GM19452 (cell line): Measurements from ENCODE around the gene KRT8.
"Not testable (repeated sequence)": the region's sequence is repeated elsewhere in the genome, so short reads cannot be mapped to it uniquely, and the experiment has no call there.

Experiments used
- ATAC-seq: cut with Tn5 transposase; IDR thresholded peaks from one replicate; pipeline ENCODE4 v1.9.1; 2021; ENCODE audit not compliant: unreplicated experiment

Gene KRT8

DNA sequence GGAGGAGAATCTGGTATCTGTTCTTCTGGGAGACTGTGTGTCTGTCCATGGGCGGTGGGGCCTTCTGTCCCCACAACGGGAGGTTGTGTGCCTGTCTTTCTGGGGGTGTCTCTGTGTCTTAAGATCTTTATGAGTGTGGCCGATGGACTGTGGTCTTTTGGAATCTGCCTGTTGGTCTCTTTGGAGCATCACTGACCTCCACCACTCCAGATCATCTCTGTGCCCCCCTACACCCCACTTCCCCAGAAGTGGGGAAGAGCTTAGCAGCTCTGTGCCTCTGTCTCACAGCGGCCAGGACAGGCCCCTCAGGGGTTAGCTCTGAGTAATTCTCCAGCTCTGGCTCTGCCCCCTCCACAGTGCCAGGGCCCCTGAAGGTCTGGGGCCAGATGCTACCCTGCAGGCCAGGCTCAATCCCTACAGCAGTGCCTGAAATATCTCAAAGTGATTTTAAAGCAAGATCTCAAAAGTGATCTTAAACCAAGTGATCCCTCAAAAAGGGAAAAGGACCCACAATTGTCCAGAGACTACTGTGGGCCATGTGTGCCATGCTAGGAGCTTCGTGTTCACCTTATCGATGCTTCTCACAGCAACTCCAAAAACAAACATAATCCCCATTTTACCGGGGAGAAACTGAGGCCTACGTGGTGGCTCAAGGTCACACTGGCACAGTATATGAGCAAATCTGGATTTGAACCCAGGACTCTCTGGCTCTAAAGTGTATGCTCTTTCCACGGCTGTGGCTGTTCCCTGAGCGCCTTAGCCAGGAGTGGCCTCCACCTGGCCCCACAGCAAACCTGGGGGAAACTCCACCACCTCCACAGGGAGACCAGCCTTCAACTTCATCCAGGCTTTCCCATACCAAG lies 30.1 kb downstream of the KRT8 start:
- no peak for ATAC-seq

DNA sequence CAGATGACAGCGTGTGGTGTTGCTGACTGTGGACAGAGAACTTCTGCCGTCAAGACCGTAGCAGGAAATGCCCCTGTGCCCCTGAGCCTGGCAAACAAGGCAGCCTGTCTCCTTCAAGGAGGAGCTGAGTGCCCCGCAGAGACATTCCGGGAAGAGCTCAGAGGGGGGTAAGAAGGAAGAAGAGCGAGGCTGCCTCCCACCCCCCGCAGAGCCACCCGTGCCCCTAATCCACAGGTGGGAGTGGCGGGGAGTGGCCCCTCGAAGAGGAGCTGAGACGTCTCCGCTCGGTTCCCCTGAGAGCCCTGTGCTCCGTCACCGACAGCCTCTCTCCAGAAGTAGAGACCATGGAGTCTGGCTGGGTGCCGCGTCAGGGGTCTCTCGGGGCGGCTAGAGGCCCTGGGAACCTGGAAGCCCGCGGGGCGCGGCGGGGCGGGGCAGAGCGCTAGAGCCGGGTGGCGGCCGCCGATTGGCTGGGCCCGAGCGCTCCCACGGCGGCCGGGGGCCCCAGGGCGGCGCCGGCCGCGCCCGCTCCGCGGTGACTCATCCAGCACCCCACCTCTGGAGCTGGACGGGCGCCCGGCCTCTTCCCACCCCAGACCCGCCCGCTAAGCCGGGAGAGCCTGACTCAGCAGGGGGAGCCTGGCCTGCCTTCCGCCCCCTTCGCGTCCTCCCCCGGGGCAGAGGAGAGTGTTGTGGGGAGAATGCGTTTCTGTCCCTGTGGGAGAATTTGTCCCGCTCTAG lies 30.9 kb downstream of the KRT8 start:
- no peak for ATAC-seq

DNA sequence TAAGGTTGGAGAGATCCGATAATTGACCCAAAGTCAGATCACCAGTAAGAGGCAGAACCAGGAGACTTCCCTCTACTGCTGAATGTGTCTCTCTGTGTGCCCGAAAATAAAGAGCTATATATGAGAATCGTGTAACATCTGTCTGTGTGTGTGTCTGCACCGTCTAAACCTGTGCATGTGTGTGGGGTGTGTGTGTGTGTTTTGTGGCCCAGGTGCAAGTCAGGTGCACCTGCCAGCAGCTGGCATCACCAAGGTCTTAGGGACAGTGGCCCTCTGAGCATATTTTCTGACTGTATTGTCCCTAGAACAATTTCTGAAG lies 31.4 kb downstream of the KRT8 start:
- no peak for ATAC-seq

DNA sequence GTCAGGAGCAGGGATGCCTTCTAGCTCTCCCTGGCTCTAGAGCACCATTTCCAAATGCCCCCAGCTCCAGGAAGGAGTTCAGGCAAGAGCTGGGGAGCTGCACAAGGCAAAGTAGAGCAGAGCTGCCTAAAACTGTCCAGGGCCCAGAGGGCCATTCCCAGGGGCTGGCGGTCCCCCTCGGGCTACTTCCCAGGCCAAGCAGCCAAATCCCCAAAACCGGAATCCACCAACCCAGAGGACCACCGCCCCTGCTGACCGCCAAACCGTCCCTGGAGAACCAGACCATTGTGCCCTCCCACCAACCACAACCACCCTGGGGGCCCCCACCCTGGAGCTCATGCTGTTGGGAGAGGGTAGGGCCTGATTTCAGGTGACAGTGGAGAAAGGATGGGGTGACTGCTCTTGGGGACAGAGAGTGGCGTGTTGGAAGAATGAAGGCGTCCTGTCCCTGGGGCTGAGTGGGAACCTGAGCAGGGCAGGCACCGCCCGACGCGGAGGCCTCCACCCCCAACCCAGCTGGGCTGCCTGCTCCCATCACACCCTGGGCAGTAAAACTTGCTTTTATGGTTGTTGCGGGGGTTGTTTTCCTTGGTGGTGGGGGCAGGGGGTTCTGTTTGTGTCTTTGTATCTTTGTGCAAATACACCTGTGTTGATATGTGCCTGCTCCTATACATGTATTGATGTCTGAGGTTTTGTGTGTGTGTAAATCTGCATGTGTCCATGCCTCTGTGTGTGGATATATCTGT lies 32.1 kb downstream of the KRT8 start:
- no peak for ATAC-seq

DNA sequence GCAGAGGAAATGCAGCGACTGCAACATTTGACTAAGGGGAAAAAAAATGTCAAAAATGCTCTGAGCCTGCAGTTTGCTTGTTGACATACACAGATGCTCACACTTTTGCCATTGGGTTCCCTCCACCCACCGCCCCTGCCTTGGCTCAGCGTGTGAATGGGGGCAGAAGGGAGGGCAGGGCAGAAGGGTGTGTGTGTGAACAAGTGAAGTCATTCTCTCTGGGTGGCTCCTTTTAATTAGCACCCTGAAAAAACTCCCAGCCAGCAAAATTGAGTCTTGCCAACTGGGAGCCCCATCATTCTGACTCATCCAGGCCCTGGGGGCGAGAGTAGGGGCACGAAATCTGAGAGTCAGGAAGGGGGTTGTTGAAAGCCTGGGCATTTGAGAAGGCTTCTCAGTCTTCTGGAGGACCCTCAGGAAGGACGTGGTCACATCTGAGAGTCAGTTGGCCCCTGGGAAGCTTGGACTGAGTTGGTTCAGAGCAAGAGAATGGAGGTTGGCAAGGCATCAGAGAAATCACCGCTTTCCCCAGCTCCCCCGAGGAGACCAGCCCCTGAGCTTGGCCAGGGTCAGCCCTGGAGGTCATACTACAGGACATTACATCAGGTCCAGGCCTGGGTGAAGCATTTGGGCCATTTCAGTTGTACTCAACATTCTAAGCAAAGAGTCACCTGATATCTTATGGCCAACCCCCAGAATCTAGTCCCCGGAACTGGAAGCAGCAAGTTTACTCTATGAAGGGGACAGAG lies 33.4 kb downstream of the KRT8 start:
- no peak for ATAC-seq

DNA sequence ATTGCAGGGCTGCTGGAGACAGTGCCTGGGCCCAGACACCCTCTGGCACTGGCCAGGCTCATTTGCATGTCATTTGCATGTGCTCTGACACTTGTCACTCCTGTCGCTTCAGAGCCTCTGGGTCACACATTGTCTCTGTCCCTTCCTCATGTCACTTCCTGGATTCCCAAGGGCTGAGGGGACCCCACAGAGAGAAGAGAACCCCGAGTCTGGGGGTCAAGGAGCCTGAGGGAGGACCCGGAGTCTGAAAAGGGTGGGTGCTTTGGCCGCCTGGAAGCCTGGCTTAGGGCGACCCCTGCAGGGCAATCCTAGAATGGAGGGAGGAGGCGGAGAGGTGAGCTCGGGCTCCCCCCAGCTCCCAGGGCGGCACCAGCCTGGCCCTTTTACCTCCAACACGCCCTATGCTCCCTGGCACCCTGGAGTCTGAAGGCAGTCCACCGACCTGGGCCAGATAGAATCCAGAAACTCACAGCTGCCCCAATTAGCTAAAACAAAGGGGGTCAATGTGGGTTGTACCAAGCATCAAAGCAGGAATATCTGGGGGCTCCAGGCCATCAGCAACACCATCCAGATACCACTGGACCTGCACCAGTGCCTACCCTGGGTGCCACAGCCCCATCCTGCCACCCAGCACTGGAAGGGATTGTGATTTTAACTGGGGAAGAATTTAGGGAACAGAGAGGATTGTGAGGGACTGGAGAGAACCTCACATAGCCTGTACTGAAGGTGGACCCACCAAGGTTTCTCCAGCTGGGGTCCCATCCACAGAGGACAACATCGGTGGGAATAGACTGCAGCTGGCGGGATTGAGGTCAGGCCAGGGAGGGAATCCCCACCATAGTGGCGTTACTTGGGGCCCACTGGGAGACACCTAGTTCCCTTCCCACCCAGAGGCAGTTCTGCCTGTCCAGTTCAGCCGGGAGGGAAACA lies 34.2 kb downstream of the KRT8 start:
- peak; percentile 68 for ATAC-seq

DNA sequence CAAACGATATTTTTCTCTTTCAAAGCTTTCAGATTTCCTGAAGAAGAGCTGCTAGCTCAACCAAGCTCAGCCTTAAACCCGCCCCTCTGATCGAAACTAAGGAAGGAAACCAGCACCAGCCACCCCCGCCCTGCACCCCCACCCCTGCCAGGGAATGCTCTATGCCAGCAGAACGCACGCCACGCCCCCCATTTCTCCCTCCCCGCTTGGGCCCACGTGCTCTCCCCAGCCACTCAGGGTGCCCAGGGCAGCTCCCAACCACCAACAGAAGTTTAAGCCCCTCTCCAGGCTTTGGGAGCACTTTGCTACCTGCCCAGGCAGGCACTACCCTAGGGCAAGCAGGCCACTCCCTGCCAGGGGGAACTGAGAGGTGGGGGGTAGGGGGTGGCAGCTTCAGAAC lies 37.2 kb downstream of the KRT8 start:
- no peak for ATAC-seq

DNA sequence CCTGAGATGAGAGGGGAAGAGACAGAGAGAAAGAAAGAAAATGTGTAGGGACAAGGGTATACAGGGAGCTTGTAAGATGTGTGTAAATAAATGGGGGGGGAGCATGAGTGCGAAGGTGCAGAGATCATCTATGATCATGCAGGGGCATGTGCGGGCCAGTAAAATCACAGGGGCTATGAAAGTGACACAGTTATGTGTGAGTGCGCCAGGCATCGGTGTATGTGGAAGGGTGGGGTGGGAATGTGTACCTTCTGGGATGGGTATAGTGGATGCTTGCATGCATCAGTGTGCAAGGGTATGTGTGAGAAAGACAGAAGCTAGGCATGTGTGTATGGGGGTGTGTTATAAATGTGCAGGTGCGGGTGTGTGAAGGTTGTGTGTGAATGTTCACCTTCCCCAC lies 37.7 kb downstream of the KRT8 start:
- ATAC-seq = no peak

DNA sequence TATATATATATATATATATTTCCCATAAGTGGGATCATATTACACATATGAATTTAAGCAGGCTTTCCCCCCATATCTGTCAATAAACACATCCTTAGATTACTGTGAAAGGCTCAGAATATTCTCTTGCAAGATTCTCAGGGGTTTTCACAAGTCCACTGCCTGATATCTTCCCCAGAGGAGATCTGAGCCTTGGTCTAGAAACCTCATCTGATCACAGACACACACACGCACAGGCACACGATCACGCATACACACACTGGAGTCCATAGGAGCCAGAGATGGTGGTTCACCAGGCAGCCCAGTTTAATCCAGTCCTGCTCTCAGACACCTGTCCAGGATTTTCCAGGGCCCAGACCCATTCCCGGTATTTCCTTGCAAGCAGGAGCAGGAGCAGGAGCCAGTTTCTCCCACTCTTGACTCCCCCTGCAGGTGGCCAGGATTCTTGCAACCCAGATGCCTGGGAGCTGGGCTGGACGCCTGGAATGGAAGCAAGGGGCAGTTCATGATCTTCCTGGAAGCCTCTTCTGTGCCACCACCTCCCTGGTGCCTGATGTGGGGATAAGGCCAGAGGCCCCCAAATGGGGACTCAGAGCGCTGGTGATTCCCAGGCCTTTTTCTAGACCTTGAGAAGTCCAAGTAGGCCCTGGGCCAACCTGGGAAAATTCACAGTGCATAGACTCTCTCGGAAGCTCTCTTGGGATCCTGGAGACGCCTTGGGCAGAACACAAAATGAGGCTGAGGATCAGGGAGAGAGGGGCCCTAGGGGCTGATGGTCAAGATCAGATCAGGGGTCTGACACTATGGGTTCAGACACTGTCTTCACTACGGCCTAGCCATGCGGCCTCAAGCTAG lies 39.6 kb downstream of the KRT8 start:
- no peak for ATAC-seq

DNA sequence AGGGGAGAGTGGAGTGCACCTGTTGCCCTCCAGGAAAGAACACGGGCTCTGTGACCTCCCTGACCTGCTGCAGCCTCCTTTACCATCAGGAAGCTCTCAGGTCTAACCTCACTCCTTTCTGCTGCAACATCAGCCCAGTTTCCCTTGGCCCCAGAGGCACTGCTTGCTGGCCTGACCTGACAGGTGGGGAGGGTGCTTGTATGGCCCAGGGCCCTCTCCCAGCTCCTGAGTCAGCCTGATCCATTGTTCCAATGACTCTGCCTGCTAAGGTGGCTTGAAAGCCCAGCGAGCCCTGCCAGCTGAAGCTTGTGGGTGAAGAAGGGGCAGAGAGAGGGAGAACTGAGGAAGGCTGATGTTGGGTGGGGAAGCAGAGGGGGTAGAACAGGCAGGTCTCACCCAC lies 42.9 kb downstream of the KRT8 start:
- no peak for ATAC-seq

DNA sequence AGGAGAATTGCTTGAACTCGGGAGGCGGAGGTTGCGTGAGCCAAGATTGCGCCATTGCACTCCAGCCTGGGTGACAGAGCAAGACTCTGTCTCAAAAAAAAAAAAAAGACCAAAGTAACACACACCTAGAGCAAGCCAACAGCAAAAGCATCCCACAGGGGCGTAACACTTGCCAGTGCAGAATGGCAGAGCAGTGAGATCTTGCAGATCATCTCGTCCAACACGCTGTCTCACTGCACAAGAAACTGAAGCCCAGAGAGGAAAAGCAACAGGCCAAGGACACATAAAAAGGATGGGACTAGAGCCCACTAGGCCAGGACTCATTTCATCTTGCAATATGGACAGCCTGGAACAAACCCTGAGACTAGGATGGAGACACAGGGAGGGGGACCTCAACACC lies 43.4 kb downstream of the KRT8 start:
- no peak for ATAC-seq

DNA sequence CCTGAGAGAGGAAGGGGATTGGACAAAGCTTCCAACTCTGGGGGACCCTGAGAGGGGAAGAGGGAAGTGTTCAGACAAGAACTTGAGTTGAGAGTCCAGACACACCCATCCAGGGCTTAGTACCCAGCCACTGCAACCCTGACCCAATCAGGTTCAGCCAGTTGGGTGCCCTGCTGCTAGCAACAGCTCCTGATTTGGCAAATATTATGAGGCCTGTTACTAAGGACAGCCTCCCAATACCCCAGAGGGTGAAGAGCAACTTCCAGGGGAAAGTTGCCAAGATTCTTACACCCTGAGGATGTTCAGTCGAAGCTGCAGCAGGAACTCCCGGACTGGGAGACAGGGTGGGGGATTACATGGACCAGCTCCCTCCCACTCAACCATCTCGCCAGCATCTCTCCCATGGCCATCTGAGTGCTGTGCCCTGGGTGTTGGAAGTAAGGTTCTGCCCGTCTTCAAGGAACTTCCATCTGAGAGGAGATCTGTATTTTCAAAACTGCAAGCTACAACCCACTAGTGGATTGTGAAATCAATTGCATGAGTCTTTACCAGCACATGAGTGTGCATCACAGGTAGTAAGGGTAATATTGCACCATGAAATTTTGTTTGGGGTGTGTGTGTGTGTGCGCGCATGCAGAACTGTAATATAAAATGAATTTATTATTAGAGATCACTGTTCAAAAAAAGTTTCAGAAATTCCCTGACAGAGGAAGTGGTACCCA lies 44.6 kb downstream of the KRT8 start:
- no peak for ATAC-seq

DNA sequence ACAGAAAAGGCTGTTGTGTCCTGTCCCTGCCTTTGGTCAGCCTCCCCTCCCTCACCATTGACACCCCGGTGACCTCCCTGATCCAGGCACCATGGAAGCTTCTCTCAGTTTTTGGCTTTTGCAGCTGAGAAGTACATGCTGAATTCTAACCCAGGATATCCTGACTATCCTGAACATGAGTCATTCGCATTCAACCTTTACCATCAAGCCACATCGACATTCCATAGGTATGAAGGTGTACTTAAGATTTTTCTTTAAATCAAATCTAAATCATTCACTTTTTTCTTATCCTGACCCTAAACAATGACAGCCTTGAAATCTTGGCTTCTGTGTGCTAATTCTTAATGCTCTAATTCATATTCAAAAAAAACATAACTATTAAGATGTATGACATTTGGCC lies 47.4 kb downstream of the KRT8 start:
- ATAC-seq = no peak

DNA sequence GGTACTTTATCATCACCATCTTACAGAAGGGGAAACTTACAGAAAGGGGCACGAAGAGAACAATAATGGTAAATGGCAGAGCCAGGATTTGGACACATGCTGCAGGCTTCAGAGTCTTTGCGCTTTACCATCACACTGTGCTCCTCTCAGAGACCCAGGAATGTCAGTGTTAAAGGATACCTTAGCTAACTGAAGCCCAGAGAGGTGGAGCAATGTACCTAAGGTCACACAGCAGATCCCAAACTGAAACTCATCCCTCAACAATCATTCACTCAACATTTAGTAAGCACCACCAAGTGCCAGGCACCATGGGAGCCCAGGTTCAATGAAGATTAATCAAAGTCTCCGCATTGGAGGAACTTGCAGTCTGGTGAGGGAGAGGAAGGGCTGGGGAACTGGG lies 48.1 kb downstream of the KRT8 start:
- no peak for ATAC-seq

DNA sequence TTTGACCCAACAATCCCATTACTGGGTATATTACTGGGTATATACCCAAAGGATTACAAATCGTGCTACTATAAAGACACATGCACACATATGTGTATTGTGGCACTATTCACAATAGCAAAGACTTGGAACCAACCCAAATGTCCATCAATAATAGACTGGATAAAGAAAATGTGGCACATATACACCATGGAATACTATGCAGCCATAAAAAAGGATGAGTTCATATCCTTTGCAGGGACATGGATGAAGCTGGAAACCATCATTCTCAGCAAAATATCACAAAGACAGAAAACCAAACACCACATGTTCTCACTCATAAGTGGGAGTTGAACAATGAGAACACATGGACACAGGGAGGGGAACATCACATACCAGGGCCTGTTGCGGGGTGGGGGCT lies 48.8 kb downstream of the KRT8 start:
- ATAC-seq = not testable (repeated sequence)

DNA sequence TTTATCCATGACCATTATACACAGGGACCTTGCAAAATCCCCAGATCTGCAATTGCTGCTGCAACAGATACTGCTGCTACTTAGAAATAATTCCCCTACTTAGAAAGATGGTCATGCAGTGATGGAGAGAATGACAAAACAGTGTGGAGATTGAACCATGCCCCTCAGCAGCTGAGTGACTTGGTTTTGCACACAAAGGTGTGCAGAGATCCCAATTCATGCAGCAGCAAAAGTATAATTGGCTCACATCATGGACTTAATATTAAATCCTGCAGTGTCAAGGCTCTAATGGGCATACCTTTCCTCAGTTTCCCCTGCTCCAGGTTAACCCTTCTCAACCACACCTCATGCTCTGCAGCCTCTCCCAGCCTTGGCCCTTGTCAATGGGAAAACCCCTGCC lies 53.1 kb downstream of the KRT8 start:
- ATAC-seq = no peak

DNA sequence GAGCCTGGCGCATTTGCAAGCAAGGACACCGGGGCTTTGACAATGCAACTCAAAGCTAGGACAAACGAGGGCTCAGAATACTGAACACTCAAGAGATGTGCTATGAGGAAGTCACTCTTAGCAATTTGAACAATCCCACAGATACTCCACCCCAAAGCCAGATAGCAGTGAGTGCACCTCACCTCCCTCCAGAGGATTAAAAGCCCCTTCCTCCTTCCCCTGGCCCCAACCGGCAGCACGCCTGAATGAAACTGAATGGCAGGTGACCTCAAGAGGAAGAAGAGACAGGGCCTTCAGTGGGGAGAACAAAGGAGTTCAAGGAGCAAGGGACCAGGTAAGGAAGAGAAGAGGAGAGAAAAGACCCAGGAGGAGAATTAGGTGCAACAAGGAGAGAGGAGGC lies 54.2 kb downstream of the KRT8 start:
- no peak for ATAC-seq

DNA sequence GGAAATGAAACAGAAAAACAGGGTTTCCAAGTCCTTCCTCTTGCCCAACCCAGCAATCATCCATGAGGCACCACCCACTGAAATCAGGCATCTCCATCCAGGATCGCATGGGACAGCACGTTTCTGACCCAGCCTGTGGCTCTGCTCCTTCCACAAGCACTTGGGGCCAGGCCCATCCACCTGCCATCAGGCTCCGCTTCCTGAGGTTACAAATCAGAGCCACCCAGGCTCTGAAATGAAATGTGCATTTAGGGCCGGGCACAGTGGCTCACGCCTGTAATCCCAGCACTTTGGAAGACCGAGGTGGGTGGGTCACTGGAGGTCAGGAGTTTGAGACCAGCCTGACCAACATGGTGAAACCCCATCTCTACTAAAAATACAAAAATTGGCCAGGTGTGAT lies 55.4 kb downstream of the KRT8 start:
- ATAC-seq = no peak
